ENCODE data around the gene ST6GALNAC4. TPM values are rescaled to one million over a fixed set of nuclear protein-coding genes. Genes with fewer than 3 reads are reported as not detected.
A peak's percentile ranks its signal among the peaks of the same experiment; 100 is the strongest.

Gene ST6GALNAC4
- total and polyA plus RNA-seq, 9 of the 15 experiments (the other 6 are each of a cell fraction or from before 2014, with no cell fraction given): 2.6 to 43.1 (median 15.4) TPM

GRCh38 chr9:127931092-127931881, 14.4 kb upstream of the ST6GALNAC4 start:
- Histone ChIP-seq H3K9ac (ENCODE audit: insufficient read depth in 1 of 2, low read depth in 2 of 2, low read length in 2 of 2) (peak overlapping the region; percentile 65 to 88), H3K4me1 (replicated peaks in 1 of 2; ENCODE audit: control insufficient read depth in 2 of 2, insufficient read depth in 2 of 2, low read length in 2 of 2) (peaks cover 57 to 87% of the 10 kb centered on the region in 2 experiments), H3K4me2 (ENCODE audit: insufficient read depth, low read length) (peak overlapping the region; percentile 73), H3K27me3 (ENCODE audit: control insufficient read depth in 2 of 2, insufficient read depth in 2 of 2, low read length in 2 of 2) (no peaks in the 10 kb centered on the region), H4K20me1 (replicated peaks; ENCODE audit: control insufficient read depth, insufficient read depth, low read length) (peaks cover 11% of the 10 kb centered on the region; the same call in 1 of the 2 replicates), H3K79me2 (ENCODE audit: control insufficient read depth, insufficient read depth, low read length) (peaks cover 27% of the 10 kb centered on the region), H2AFZ (ENCODE audit: low read depth, low read length) (peak overlapping the region; percentile 42), H3K36me3 (ENCODE audit: control insufficient read depth, insufficient read depth, low read length) (peaks cover 23% of the 10 kb centered on the region; the same call in 2 of the 3 replicates), H3K27ac (ENCODE audit: extremely low read depth, low read depth, low read length) (peak overlapping the region; percentile 85), H3K9me1 (ENCODE audit: control insufficient read depth, insufficient read depth, low read length) (peaks cover 3% of the 10 kb centered on the region), H3K4me3 (peak overlapping the region; percentile 55), H3K9me3 (replicated peaks; ENCODE audit: control insufficient read depth, insufficient read depth, low read depth, low read length) (no peaks in the 10 kb centered on the region)
- in situ Hi-C loops (cut with MboI): no loop called here
- intact Hi-C loops (cut with micrococcal nuclease): no loop called here
- peak; percentile 26 for ATAC-seq
- ChIA-PET POLR2A (interaction anchor here (0.6 to 1.7 kb wide), 6 partner anchors 12 to 285 kb away, joined by 3 to 4 read pairs (median 4); no protein-coding TSS in a partner anchor), CTCF (ENCODE audit: low intra/inter-chr PET ratio) (no interaction called here)
- BruUV-seq (replicated peaks): no TSS peak
- DNase-seq (ENCODE audit: extremely low read depth in 1 of 4, low spot score in 3 of 4): peak; percentile 45 to 72 (median 58)
- 9% methylated on average over 18 of the region's 18 CpGs for whole genome bisulfite sequencing (ENCODE audit: insufficient coverage, low coverage, missing lambda C conversion rate)
- FAIRE-seq: peak; percentile 73
- TF ChIP-seq TAF9B (IDR thresholded peaks at IDR 0.05; ENCODE audit: partially characterized antibody): no peak
- TF ChIP-seq ZNF197 (CRISPR knock-in tag; IDR thresholded peaks at IDR 0.05; ENCODE audit: low read depth): no peak
- TF ChIP-seq POLR2AphosphoS5 (IDR thresholded peaks at IDR 0.05; ENCODE audit: control insufficient read depth, insufficient read depth, low read depth, low read length): peak; percentile 33; the same call in 1 of the 2 replicates
- TF ChIP-seq ZNF253 (CRISPR knock-in tag; conservative IDR thresholded peaks at IDR 0.05): no peak
- TF ChIP-seq MYNN (IDR thresholded peaks at IDR 0.05): peak; percentile 40; the same call in 1 of the 2 replicates
- TF ChIP-seq MYNN (CRISPR knock-in tag; IDR thresholded peaks at IDR 0.05): no peak
- no peak for TF ChIP-seq RBM22 (IDR thresholded peaks at IDR 0.05; ENCODE audit: low read depth, low read length, poor library complexity, severe bottlenecking)
- TF ChIP-seq MTA1 (IDR thresholded peaks at IDR 0.05; ENCODE audit: borderline replicate concordance): no peak
- peak; percentile 48; the same call in 1 of the 2 replicates for TF ChIP-seq SMARCA5 (IDR thresholded peaks at IDR 0.05)
- no peak for TF ChIP-seq SP2 (IDR thresholded peaks at IDR 0.05; ENCODE audit: extremely low read depth, low read depth, low read length, poor library complexity, severe bottlenecking)
- TF ChIP-seq BDP1 (IDR thresholded peaks at IDR 0.05; ENCODE audit: insufficient read depth, insufficient read length): no peak
- 0 out of 2 replicates have a peak, but pooled peaks have one; percentile 9 for TF ChIP-seq RAD51 (IDR thresholded peaks at IDR 0.05; ENCODE audit: borderline replicate concordance, low read depth)
- TF ChIP-seq ZHX1 (conservative IDR thresholded peaks at IDR 0.05; ENCODE audit: low read length): no peak
